Colonic mucosa (tissue), 4 donors: ENCODE data around the gene GNAT1. TPM values are rescaled to one million over a fixed set of nuclear protein-coding genes. Genes with fewer than 3 reads are reported as not detected.

ENCODE experiments used
- DNase-seq: peaks from one replicate; pipeline ENCODE4 v3.0.0-alpha.2; 2020
- H3K27ac ChIP-seq: fragments of 200-600 bp; one replicate; pipeline ENCODE4 v1.8.0; 2021
- H3K27me3 ChIP-seq: fragments of 200-600 bp; one replicate; pipeline ENCODE4 v1.8.0; 2021
- H3K36me3 ChIP-seq: fragments of 200-600 bp; one replicate; pipeline ENCODE4 v1.8.0; 2021
- H3K4me1 ChIP-seq: fragments of 200-600 bp; one replicate; pipeline ENCODE4 v1.8.0; 2021; ENCODE audit warnings: mild to moderate bottlenecking
- H3K4me3 ChIP-seq: fragments of 200-600 bp; one replicate; pipeline ENCODE4 v1.8.0; 2021
- H3K9ac ChIP-seq, 2 donors: one replicate each; pipeline ENCODE4 v1.7.0; 2013; ENCODE audit warnings: control low read depth in 2 of 2, low read depth in 2 of 2, low read length in 2 of 2
- H3K9me3 ChIP-seq: fragments of 200-600 bp; one replicate; pipeline ENCODE4 v1.8.0; 2021
- intact Hi-C: fragments of 100-400 bp; cut with DNase I; formaldehyde crosslinking; loops from one replicate; pipeline ENCODE4 v1.14.1; 2022
- total RNA-seq, 2 donors: library from RNA; stranded (reverse); fragmentation: NEBNext Ultra II Directional in 1 of 2; extraction: Animal tissue kit (Norgen Biotek cat#: 25700) in 1 of 2; gene quantifications; one replicate each; pipeline ENCODE4 v1.2.1, GENCODE V29; 2021
- TF ChIP-seq, protein P1 (sequence below): fragments of 200-600 bp; IDR thresholded peaks from one replicate; pipeline ENCODE4 v1.8.0; 2022; ENCODE audit warnings: antibody characterized with exemption, mild to moderate bottlenecking
- donor health status: healthy.
- donor health status: DM: no; HTN: no; CAD: no.
- donor health status: DM: no; HTN: no; CAD: no.

GNAT1 gene
- total RNA-seq, 2 donors from 2014 or later = not detected

GRCh38 chr3:50194128-50194902 is 2.9 kb downstream of the GNAT1 start:
- Histone ChIP-seq H3K9ac (no peak overlapping the region), H3K27ac (no peak overlapping the region), H3K27me3 (peaks cover 17% of the 10 kb centered on the region), H3K4me3 (no peak overlapping the region), H3K9me3 (no peaks in the 10 kb centered on the region), H3K4me1 (peaks cover 4% of the 10 kb centered on the region), H3K36me3 (no peaks in the 10 kb centered on the region)
- DNase-seq = peak; percentile 63
- intact Hi-C loops = loop anchor here (5.0 kb wide), 1 partner anchor 78 kb away; no protein-coding TSS in a partner anchor
- TF ChIP-seq, protein P1, sequence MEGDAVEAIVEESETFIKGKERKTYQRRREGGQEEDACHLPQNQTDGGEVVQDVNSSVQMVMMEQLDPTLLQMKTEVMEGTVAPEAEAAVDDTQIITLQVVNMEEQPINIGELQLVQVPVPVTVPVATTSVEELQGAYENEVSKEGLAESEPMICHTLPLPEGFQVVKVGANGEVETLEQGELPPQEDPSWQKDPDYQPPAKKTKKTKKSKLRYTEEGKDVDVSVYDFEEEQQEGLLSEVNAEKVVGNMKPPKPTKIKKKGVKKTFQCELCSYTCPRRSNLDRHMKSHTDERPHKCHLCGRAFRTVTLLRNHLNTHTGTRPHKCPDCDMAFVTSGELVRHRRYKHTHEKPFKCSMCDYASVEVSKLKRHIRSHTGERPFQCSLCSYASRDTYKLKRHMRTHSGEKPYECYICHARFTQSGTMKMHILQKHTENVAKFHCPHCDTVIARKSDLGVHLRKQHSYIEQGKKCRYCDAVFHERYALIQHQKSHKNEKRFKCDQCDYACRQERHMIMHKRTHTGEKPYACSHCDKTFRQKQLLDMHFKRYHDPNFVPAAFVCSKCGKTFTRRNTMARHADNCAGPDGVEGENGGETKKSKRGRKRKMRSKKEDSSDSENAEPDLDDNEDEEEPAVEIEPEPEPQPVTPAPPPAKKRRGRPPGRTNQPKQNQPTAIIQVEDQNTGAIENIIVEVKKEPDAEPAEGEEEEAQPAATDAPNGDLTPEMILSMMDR = peak; percentile 53

DNA sequence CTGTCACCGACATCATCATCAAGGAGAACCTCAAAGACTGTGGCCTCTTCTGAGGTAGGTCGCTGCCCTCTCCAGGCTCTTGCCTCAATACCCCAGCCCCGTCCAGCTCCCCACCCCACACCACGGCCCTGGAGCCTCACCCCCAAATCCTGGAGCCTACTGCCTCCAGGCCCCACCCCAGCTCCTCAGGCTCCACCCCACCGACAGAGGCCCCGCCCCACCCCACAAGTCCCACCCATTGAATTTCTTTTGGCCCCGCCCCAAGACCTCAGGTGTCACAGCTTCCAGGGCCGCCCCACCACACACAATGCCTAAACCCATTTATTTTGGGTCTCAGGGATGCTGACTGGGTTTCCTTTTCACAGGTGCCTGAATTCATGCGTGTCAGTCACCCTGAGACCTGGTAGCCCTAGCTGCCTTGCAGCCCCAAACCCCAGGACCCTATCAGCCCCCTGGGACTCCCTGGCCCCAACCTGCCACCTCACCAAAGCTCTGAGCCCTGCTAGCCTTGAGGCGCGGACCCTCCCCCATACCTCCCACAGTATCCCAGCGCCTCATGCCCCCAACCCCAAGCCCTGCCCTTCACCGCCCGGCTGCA is 3.6 kb downstream of the GNAT1 start:
- TF ChIP-seq, protein P1 = no peak
- intact Hi-C loops = loop anchor here (5.0 kb wide), 1 partner anchor 77 kb away; no protein-coding TSS in a partner anchor
- Histone ChIP-seq H3K9ac (no peak overlapping the region), H3K4me1 (peaks cover 4% of the 10 kb centered on the region), H3K27ac (no peak overlapping the region), H3K9me3 (no peaks in the 10 kb centered on the region), H3K4me3 (no peak overlapping the region), H3K27me3 (peaks cover 17% of the 10 kb centered on the region), H3K36me3 (no peaks in the 10 kb centered on the region)
- no peak for DNase-seq

DNA sequence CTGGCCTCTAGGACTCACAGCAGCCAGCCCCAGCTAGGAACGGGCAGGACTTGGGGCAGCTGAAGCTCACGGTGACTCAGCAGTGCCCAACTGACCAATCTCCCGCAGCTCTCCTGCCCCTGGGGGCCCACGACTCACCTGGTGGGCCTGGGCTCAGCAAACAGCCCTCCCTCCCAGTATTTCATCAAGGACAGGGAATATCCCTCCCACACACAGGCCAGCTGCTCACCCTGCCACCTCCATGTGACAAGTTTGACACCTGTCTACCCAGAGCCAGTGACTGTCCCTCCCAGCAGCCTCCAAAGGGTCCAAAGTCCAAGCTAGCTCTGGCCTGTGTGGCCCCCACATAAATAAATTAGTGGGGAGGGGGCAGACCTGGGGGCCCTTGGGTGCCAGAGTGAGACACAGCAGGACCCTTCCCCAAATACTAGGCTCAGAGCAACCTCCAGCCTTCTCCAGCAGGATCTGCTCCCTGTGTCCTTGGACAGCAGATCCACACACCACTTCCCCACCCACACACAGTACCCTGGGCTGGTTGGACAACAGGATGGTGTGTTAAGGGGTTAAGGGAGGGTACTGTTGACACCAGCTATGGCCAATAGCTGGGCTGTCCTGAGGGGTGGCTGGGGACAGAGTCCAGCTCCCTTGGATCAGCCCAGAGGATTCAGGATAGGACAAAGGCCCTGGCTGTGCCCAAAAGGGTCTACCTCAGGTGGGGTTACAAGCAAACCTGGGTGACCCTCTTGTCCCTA is 4.3 kb downstream of the GNAT1 start:
- H3K36me3 ChIP-seq = no peaks in the 10 kb centered on the region
- no peak overlapping the region for H3K4me3 ChIP-seq
- TF ChIP-seq, protein P1 = no peak
- intact Hi-C loops = no loop called here
- no peak for DNase-seq
- no peak overlapping the region for H3K9ac ChIP-seq
- H3K9me3 ChIP-seq = no peaks in the 10 kb centered on the region
- peaks cover 17% of the 10 kb centered on the region for H3K27me3 ChIP-seq
- no peak overlapping the region for H3K27ac ChIP-seq
- peaks cover 4% of the 10 kb centered on the region for H3K4me1 ChIP-seq

DNA sequence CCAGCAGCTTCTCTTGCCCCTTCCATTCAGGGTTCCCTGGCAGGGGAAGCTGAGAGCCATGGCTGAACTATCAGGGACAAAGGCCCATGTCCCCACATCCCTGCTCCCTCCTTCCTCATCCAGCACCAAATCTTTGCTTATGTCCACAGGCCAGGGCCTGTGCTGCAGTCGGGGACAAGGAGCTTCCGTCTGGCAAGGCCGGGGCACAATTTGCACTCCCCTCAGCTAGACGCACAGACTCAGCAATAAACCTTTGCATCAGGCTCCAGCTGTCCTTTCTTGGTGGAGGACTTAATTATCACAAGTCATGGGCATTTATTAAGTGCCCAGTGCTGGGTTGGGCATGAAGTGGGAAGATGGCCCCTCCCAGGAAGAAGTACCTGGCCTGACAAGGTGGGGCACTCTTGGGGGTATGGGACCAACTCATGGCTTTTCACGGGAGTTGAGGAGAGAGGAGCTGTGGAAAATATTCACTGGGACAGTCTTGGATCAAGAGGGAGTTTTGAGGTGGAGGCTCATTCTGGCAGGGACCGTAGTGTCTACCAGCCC is 4.9 kb downstream of the GNAT1 start:
- H3K4me3 ChIP-seq = no peak overlapping the region
- no peak for DNase-seq
- no peak overlapping the region for H3K27ac ChIP-seq
- no peaks in the 10 kb centered on the region for H3K9me3 ChIP-seq
- TF ChIP-seq, protein P1 = no peak
- H3K36me3 ChIP-seq = no peaks in the 10 kb centered on the region
- peaks cover 4% of the 10 kb centered on the region for H3K4me1 ChIP-seq
- intact Hi-C loops = no loop called here
- H3K27me3 ChIP-seq = peaks cover 17% of the 10 kb centered on the region
- H3K9ac ChIP-seq = no peak overlapping the region

- intact Hi-C loops = no loop called here
- Histone ChIP-seq H3K27ac (no peak overlapping the region), H3K4me3 (no peak overlapping the region), H3K9ac (no peak overlapping the region), H3K4me1 (no peaks in the 10 kb centered on the region), H3K27me3 (peaks cover 39% of the 10 kb centered on the region), H3K9me3 (no peaks in the 10 kb centered on the region), H3K36me3 (no peaks in the 10 kb centered on the region)
- DNase-seq = no peak
- TF ChIP-seq, protein P1 = no peak
Observed at GRCh38 chr3:50201573-50202315, 10.3 kb downstream of the GNAT1 start.
